DOHH2 (cell line): Measurements from ENCODE around the gene FOXA3.
A peak's percentile ranks its signal among the peaks of the same experiment; 100 is the strongest.

ENCODE experiments used
- H3F3A ChIP-seq: fragments of 200-600 bp; sonication (generic), shearing (Covaris generic); 2 replicates; pipeline ENCODE4 v1.6.0; 2016; ENCODE audit warnings: antibody characterized with exemption, mild to moderate bottlenecking; ENCODE audit not compliant: control insufficient read depth, insufficient read depth
- H3K27ac ChIP-seq: fragments of 200-600 bp; sonication (generic); 2 replicates; pipeline ENCODE4 v1.5.1; 2014; ENCODE audit warnings: low read depth, mild to moderate bottlenecking, low read length, moderate library complexity
- H3K27me3 ChIP-seq: fragments of 200-600 bp; sonication (generic); 2 replicates; pipeline ENCODE4 v1.6.1; 2014; ENCODE audit warnings: mild to moderate bottlenecking, low read length, mixed read lengths; ENCODE audit not compliant: control insufficient read depth
- H3K36me3 ChIP-seq: fragments of 200-600 bp; sonication (generic); 2 replicates; pipeline ENCODE4 v1.6.1; 2014; ENCODE audit warnings: mild to moderate bottlenecking, low read length, moderate library complexity, mixed read lengths; ENCODE audit not compliant: control insufficient read depth
- H3K4me1 ChIP-seq: fragments of 200-600 bp; sonication (generic); 2 replicates; pipeline ENCODE4 v1.6.1; 2014; ENCODE audit warnings: mild to moderate bottlenecking, low read length, mixed read lengths; ENCODE audit not compliant: control insufficient read depth
- H3K4me2 ChIP-seq: fragments of 200-600 bp; sonication (generic); 2 replicates; pipeline ENCODE4 v1.6.0; 2014; ENCODE audit warnings: mild to moderate bottlenecking, low read length, moderate library complexity
- H3K4me3 ChIP-seq: fragments of 200-600 bp; sonication (generic); 2 replicates; pipeline ENCODE4 v1.5.1; 2014; ENCODE audit warnings: mild to moderate bottlenecking, low read length, mixed read lengths
- H3K79me2 ChIP-seq: fragments of 200-600 bp; sonication (generic); 2 replicates; pipeline ENCODE4 v1.6.1; 2014; ENCODE audit warnings: mild to moderate bottlenecking, low read length, mixed read lengths; ENCODE audit not compliant: control insufficient read depth
- H3K9me2 ChIP-seq: fragments of 200-600 bp; sonication (generic); replicated peaks from 2 replicates; pipeline ENCODE4 v1.6.1; 2014; ENCODE audit warnings: mild to moderate bottlenecking, low read length, mixed read lengths; ENCODE audit not compliant: control insufficient read depth
- H3K9me3 ChIP-seq: fragments of 200-600 bp; sonication (generic); 2 replicates; pipeline ENCODE4 v1.6.1; 2014; ENCODE audit warnings: antibody characterized with exemption, low read length, mixed read lengths; ENCODE audit not compliant: control insufficient read depth, insufficient read depth
- H4K20me1 ChIP-seq: fragments of 200-600 bp; sonication (generic); 2 replicates; pipeline ENCODE4 v1.6.0; 2014; ENCODE audit warnings: low read depth, mild to moderate bottlenecking, antibody characterized with exemption, low read length, moderate library complexity; ENCODE audit not compliant: control insufficient read depth, insufficient read depth
- CTCF ChIP-seq: fragments of 200-600 bp; sonication (generic); IDR thresholded peaks from one replicate; pipeline ENCODE4 v1.5.1; 2014; ENCODE audit warnings: antibody characterized with exemption, mild to moderate bottlenecking, low read depth, low read length; ENCODE audit not compliant: poor library complexity, severe bottlenecking
- EZH2phosphoT487 ChIP-seq: fragments of 200-600 bp; sonication (generic); IDR thresholded peaks from 2 replicates; pipeline ENCODE4 v1.6.1; 2017; ENCODE audit warnings: borderline replicate concordance, mild to moderate bottlenecking, antibody characterized with exemption, low read length, moderate library complexity, mixed read lengths

The FOXA3 gene

DNA sequence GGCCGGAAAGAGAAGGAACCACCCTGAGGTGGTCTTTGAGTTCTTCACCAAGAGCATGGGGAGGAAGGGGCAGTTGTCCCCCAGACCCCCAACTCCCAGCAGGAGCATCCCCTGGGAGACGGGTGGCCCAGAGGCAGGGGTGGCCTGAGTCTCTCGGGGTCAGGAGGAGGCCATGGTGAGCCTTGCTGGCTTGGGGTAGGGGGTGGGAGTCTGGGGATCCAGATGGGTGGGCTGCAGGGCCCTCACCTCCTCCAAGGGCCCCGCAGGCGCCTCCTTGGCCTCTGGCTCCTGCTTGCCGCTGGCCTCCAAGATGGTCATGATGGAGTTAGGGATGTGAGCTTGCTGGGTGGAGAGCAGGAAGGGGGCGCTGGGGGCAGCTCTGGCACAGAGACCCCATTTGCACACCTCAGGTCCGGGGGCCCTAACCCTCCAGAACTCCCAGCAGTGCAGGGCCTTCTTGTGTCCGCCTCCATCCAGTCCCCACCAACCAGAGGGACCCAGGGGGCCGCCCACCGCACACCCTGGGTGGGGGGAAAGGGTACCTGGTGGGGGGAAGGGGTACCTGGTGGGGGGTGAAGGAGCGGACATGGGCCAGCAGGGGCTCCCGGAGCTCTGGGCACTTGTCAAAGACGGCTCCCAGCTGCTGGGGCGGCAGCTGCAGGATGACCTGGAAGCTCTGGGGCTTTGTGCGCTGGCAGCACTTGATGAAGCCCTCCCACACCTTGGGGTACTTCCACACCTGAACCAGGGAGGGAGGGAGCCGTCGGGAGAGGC lies 47.7 kb upstream of the FOXA3 start:
- H3K4me2 ChIP-seq = no peak overlapping the region
- H3K79me2 ChIP-seq = no peaks in the 10 kb centered on the region
- TF ChIP-seq EZH2phosphoT487 = no peak
- TF ChIP-seq CTCF = no peak
- no peaks in the 10 kb centered on the region for H3K9me3 ChIP-seq
- no peak overlapping the region for H3K27ac ChIP-seq
- H3K9me2 ChIP-seq = no peaks in the 10 kb centered on the region
- no peak overlapping the region for H3K4me3 ChIP-seq
- peaks cover 40% of the 10 kb centered on the region for H3K36me3 ChIP-seq
- no peaks in the 10 kb centered on the region for H3K27me3 ChIP-seq
- peaks cover 5% of the 10 kb centered on the region; the same call in 1 of the 2 replicates for H4K20me1 ChIP-seq
- peaks cover 11% of the 10 kb centered on the region for H3K4me1 ChIP-seq
- no peaks in the 10 kb centered on the region for H3F3A ChIP-seq

- Histone ChIP-seq H3K36me3 (peaks cover 43% of the 10 kb centered on the region), H3F3A (no peaks in the 10 kb centered on the region), H3K4me1 (peaks cover 11% of the 10 kb centered on the region), H3K79me2 (no peaks in the 10 kb centered on the region), H4K20me1 (peaks cover 5% of the 10 kb centered on the region; the same call in 1 of the 2 replicates), H3K9me2 (no peaks in the 10 kb centered on the region), H3K27me3 (no peaks in the 10 kb centered on the region), H3K27ac (no peak overlapping the region), H3K4me3 (no peak overlapping the region), H3K9me3 (no peaks in the 10 kb centered on the region), H3K4me2 (no peak overlapping the region)
- peak; percentile 99 for TF ChIP-seq CTCF
- TF ChIP-seq EZH2phosphoT487 = no peak
These were observed 47.0 kb upstream of the FOXA3 start for GRCh38 chr19:45817010-45817724.

DNA sequence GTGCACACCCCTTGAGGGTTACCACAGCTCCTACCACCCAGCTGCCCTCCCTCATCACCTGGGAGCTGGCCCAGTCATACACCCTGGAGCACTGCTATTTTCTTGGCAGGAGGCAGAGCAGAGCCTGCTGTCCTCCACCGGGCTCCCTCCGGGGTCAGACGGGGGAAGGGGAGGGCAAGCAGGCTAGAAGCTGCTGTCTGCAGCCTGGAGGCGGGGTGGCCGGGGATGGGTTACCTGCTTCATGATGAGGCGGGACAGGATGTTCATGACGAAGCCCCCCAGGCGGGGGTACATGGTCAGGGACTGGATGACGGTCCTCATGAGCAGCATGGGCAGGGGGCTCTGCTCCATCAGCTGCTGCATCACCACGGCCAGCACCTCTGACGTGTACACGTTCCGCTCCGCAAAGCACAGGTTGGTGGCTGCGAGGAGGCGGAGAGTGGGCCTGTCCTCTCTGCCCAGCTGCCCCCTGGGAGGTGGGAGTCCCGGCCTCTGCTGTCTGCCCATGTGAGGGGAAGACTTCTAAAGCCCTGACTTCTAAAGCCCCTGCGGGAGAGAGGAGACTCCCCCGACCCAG lies 46.3 kb upstream of the FOXA3 start:
- no peak overlapping the region for H3K4me2 ChIP-seq
- TF ChIP-seq EZH2phosphoT487 (no peak), CTCF (no peak)
- H3K9me2 ChIP-seq = no peaks in the 10 kb centered on the region
- H3K27ac ChIP-seq = no peak overlapping the region
- H4K20me1 ChIP-seq = peaks cover 5% of the 10 kb centered on the region; the same call in 1 of the 2 replicates
- no peak overlapping the region for H3K4me3 ChIP-seq
- H3K36me3 ChIP-seq = peaks cover 49% of the 10 kb centered on the region
- no peaks in the 10 kb centered on the region for H3K9me3 ChIP-seq
- H3K4me1 ChIP-seq = peaks cover 11% of the 10 kb centered on the region
- H3K79me2 ChIP-seq = no peaks in the 10 kb centered on the region
- H3F3A ChIP-seq = no peaks in the 10 kb centered on the region
- H3K27me3 ChIP-seq = no peaks in the 10 kb centered on the region
